Measurements from ENCODE around the gene NHERF2. TPM values are rescaled to one million over a fixed set of nuclear protein-coding genes. Genes with fewer than 3 reads are reported as not detected.

The NHERF2 gene
- total and polyA plus RNA-seq, 2 experiments from 2014 or later, result 12.0 to 16.5 TPM

DNA sequence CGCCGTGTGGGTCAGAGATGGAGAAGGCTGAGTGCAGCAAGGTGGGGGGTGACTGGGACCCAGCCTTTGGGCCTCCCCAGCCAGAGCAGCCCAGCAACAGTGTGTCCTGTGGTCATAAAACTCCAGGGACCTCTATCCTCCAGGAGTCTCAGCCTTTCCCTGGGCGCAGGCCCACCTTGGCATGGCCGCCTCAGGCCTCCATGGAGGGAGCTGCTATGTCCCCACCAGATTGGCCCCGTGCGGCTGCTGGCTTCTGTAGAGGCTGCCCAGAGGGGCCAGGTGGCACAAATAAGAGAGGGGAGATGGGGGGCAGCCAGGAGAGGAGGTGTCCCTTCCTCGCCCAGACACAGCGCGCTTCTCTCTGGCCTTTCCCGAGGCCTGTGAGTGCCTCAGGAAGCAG lies 39.5 kb upstream of the NHERF2 start:
- H3K4me2 ChIP-seq, result no peak overlapping the region
- peaks cover 57% of the 10 kb centered on the region for H3K27me3 Mint-ChIP-seq (ENCODE audit: insufficient read depth, low read depth, poor library complexity)
- peaks cover 16% of the 10 kb centered on the region; the same call in 1 of the 2 replicates for H3K4me1 ChIP-seq (ENCODE audit: insufficient read depth)
- H3K4me1 Mint-ChIP-seq, result peaks cover 23% of the 10 kb centered on the region
- H3K36me3 Mint-ChIP-seq (ENCODE audit: low read depth), result peaks cover 20% of the 10 kb centered on the region
- DNase-seq (ENCODE audit: low spot score), result no peak
- peaks cover 4% of the 10 kb centered on the region; the same call in 1 of the 2 replicates for H3K79me2 ChIP-seq (replicated peaks; ENCODE audit: insufficient read depth)
- H3K27me3 ChIP-seq (ENCODE audit: insufficient read depth), result peaks cover 44% of the 10 kb centered on the region
- H3K9me2 ChIP-seq (ENCODE audit: insufficient read depth), result no peaks in the 10 kb centered on the region
- no peak overlapping the region for H2AFZ ChIP-seq
- no peaks in the 10 kb centered on the region for H3K9me3 Mint-ChIP-seq
- peaks cover 39% of the 10 kb centered on the region for H3F3A ChIP-seq (replicated peaks; ENCODE audit: low read depth)
- no peaks in the 10 kb centered on the region for H3K36me3 ChIP-seq (ENCODE audit: insufficient read depth)
- no peak for ATAC-seq
- no peak overlapping the region for H3K27ac Mint-ChIP-seq
- no peaks in the 10 kb centered on the region; the same call in 1 of the 2 replicates for H4K20me1 ChIP-seq (replicated peaks; ENCODE audit: insufficient read depth)
- TF ChIP-seq, protein P1, sequence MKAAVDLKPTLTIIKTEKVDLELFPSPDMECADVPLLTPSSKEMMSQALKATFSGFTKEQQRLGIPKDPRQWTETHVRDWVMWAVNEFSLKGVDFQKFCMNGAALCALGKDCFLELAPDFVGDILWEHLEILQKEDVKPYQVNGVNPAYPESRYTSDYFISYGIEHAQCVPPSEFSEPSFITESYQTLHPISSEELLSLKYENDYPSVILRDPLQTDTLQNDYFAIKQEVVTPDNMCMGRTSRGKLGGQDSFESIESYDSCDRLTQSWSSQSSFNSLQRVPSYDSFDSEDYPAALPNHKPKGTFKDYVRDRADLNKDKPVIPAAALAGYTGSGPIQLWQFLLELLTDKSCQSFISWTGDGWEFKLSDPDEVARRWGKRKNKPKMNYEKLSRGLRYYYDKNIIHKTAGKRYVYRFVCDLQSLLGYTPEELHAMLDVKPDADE (IDR thresholded peaks at IDR 0.05), result no peak
- TF ChIP-seq, protein P2, sequence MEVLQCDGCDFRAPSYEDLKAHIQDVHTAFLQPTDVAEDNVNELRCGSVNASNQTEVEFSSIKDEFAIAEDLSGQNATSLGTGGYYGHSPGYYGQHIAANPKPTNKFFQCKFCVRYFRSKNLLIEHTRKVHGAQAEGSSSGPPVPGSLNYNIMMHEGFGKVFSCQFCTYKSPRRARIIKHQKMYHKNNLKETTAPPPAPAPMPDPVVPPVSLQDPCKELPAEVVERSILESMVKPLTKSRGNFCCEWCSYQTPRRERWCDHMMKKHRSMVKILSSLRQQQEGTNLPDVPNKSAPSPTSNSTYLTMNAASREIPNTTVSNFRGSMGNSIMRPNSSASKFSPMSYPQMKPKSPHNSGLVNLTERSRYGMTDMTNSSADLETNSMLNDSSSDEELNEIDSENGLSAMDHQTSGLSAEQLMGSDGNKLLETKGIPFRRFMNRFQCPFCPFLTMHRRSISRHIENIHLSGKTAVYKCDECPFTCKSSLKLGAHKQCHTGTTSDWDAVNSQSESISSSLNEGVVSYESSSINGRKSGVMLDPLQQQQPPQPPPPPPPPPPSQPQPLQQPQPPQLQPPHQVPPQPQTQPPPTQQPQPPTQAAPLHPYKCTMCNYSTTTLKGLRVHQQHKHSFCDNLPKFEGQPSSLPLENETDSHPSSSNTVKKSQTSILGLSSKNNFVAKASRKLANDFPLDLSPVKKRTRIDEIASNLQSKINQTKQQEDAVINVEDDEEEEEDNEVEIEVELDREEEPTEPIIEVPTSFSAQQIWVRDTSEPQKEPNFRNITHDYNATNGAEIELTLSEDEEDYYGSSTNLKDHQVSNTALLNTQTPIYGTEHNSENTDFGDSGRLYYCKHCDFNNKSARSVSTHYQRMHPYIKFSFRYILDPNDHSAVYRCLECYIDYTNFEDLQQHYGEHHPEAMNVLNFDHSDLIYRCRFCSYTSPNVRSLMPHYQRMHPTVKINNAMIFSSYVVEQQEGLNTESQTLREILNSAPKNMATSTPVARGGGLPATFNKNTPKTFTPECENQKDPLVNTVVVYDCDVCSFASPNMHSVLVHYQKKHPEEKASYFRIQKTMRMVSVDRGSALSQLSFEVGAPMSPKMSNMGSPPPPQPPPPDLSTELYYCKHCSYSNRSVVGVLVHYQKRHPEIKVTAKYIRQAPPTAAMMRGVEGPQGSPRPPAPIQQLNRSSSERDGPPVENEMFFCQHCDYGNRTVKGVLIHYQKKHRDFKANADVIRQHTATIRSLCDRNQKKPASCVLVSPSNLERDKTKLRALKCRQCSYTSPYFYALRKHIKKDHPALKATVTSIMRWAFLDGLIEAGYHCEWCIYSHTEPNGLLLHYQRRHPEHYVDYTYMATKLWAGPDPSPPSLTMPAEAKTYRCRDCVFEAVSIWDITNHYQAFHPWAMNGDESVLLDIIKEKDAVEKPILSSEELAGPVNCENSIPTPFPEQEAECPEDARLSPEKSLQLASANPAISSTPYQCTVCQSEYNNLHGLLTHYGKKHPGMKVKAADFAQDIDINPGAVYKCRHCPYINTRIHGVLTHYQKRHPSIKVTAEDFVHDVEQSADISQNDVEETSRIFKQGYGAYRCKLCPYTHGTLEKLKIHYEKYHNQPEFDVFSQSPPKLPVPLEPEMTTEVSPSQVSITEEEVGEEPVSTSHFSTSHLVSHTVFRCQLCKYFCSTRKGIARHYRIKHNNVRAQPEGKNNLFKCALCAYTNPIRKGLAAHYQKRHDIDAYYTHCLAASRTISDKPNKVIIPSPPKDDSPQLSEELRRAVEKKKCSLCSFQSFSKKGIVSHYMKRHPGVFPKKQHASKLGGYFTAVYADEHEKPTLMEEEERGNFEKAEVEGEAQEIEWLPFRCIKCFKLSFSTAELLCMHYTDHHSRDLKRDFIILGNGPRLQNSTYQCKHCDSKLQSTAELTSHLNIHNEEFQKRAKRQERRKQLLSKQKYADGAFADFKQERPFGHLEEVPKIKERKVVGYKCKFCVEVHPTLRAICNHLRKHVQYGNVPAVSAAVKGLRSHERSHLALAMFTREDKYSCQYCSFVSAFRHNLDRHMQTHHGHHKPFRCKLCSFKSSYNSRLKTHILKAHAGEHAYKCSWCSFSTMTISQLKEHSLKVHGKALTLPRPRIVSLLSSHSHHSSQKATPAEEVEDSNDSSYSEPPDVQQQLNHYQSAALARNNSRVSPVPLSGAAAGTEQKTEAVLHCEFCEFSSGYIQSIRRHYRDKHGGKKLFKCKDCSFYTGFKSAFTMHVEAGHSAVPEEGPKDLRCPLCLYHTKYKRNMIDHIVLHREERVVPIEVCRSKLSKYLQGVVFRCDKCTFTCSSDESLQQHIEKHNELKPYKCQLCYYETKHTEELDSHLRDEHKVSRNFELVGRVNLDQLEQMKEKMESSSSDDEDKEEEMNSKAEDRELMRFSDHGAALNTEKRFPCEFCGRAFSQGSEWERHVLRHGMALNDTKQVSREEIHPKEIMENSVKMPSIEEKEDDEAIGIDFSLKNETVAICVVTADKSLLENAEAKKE (CRISPR knock-in tag; IDR thresholded peaks at IDR 0.05), result no peak
- no peak for TF ChIP-seq CREB1 (CRISPR knock-in tag; IDR thresholded peaks at IDR 0.05; ENCODE audit: low read depth)
- no peak for TF ChIP-seq POLR2AphosphoS5 (IDR thresholded peaks at IDR 0.05; ENCODE audit: low read depth)
- no peak for TF ChIP-seq EZH2 (IDR thresholded peaks at IDR 0.05; ENCODE audit: low read depth, unreplicated experiment)
- TF ChIP-seq ZNF114 (CRISPR knock-in tag; IDR thresholded peaks at IDR 0.05), result no peak
- TF ChIP-seq, protein P3, sequence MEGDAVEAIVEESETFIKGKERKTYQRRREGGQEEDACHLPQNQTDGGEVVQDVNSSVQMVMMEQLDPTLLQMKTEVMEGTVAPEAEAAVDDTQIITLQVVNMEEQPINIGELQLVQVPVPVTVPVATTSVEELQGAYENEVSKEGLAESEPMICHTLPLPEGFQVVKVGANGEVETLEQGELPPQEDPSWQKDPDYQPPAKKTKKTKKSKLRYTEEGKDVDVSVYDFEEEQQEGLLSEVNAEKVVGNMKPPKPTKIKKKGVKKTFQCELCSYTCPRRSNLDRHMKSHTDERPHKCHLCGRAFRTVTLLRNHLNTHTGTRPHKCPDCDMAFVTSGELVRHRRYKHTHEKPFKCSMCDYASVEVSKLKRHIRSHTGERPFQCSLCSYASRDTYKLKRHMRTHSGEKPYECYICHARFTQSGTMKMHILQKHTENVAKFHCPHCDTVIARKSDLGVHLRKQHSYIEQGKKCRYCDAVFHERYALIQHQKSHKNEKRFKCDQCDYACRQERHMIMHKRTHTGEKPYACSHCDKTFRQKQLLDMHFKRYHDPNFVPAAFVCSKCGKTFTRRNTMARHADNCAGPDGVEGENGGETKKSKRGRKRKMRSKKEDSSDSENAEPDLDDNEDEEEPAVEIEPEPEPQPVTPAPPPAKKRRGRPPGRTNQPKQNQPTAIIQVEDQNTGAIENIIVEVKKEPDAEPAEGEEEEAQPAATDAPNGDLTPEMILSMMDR (conservative IDR thresholded peaks at IDR 0.05; ENCODE audit: low read depth in 2 of 2), result no peak
- no peak for TF ChIP-seq STAT1 (IDR thresholded peaks at IDR 0.05; ENCODE audit: unreplicated experiment)
- no peak for TF ChIP-seq NANOG (IDR thresholded peaks at IDR 0.05; ENCODE audit: borderline replicate concordance)
- TF ChIP-seq JUNB (IDR thresholded peaks at IDR 0.05; ENCODE audit: unreplicated experiment), result no peak
- TF ChIP-seq, protein P4, sequence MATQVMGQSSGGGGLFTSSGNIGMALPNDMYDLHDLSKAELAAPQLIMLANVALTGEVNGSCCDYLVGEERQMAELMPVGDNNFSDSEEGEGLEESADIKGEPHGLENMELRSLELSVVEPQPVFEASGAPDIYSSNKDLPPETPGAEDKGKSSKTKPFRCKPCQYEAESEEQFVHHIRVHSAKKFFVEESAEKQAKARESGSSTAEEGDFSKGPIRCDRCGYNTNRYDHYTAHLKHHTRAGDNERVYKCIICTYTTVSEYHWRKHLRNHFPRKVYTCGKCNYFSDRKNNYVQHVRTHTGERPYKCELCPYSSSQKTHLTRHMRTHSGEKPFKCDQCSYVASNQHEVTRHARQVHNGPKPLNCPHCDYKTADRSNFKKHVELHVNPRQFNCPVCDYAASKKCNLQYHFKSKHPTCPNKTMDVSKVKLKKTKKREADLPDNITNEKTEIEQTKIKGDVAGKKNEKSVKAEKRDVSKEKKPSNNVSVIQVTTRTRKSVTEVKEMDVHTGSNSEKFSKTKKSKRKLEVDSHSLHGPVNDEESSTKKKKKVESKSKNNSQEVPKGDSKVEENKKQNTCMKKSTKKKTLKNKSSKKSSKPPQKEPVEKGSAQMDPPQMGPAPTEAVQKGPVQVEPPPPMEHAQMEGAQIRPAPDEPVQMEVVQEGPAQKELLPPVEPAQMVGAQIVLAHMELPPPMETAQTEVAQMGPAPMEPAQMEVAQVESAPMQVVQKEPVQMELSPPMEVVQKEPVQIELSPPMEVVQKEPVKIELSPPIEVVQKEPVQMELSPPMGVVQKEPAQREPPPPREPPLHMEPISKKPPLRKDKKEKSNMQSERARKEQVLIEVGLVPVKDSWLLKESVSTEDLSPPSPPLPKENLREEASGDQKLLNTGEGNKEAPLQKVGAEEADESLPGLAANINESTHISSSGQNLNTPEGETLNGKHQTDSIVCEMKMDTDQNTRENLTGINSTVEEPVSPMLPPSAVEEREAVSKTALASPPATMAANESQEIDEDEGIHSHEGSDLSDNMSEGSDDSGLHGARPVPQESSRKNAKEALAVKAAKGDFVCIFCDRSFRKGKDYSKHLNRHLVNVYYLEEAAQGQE (IDR thresholded peaks at IDR 0.05; ENCODE audit: unreplicated experiment), result no peak
- TF ChIP-seq EZH2phosphoT487 (IDR thresholded peaks at IDR 0.05; ENCODE audit: unreplicated experiment), result no peak
- TF ChIP-seq ZNF331 (CRISPR knock-in tag; IDR thresholded peaks at IDR 0.05; ENCODE audit: low read depth), result no peak
- H3K4me3 ChIP-seq, result no peak overlapping the region
- H3K4me3 Mint-ChIP-seq, result no peak overlapping the region
- no peak overlapping the region for H3K27ac ChIP-seq (ENCODE audit: low read depth)
